GM19328 (cell line): ENCODE data around the gene RASAL1.
"Not testable (repeated sequence)": the region's sequence is repeated elsewhere in the genome, so short reads cannot be mapped to it uniquely, and the experiment has no call there.

Source experiments
- ATAC-seq: cut with Tn5 transposase; IDR thresholded peaks from one replicate; pipeline ENCODE4 v1.9.1; 2021; ENCODE audit warnings: mild to moderate bottlenecking, moderate library complexity; ENCODE audit not compliant: unreplicated experiment

Gene RASAL1

GRCh38 chr12:113142173-113142885 is 6.8 kb upstream of the RASAL1 start:
- no peak for ATAC-seq

GRCh38 chr12:113141716-113142115 is 6.2 kb upstream of the RASAL1 start:
- not testable (repeated sequence) for ATAC-seq

GRCh38 chr12:113140706-113141105 is 5.1 kb upstream of the RASAL1 start:
- no peak for ATAC-seq

GRCh38 chr12:113138826-113139225 is 3.3 kb upstream of the RASAL1 start:
- no peak for ATAC-seq

GRCh38 chr12:113137861-113138783 is 2.6 kb upstream of the RASAL1 start:
- ATAC-seq, result no peak

- ATAC-seq, result no peak
Measured at GRCh38 chr12:113136990-113137511, 1.5 kb upstream of the RASAL1 start.

- no peak for ATAC-seq
Measured at GRCh38 chr12:113136128-113136989, 798 bp upstream of the RASAL1 start.

- no peak for ATAC-seq
Measured at GRCh38 chr12:113134521-113134951, 1.0 kb downstream of the RASAL1 start.

- no peak for ATAC-seq
Measured at GRCh38 chr12:113134071-113134470, 1.5 kb downstream of the RASAL1 start.

- ATAC-seq, result no peak
Measured at GRCh38 chr12:113133666-113134065, 1.9 kb downstream of the RASAL1 start.

- ATAC-seq, result no peak
Measured at GRCh38 chr12:113133036-113133435, 2.5 kb downstream of the RASAL1 start.

GRCh38 chr12:113131556-113131955 is 4.0 kb downstream of the RASAL1 start:
- no peak for ATAC-seq

GRCh38 chr12:113130457-113131135 is 5.0 kb downstream of the RASAL1 start:
- no peak for ATAC-seq

GRCh38 chr12:113129664-113130456 is 5.7 kb downstream of the RASAL1 start:
- no peak for ATAC-seq

- ATAC-seq, result no peak
Measured at GRCh38 chr12:113128802-113129663, 6.5 kb downstream of the RASAL1 start.

- ATAC-seq, result no peak
Measured at GRCh38 chr12:113127791-113128199, 7.8 kb downstream of the RASAL1 start.

GRCh38 chr12:113120670-113121370 is 14.7 kb downstream of the RASAL1 start:
- ATAC-seq, result no peak
